Epidermal melanocyte (primary cell): ENCODE results near the gene APH1B.
"Not testable (repeated sequence)": the region's sequence is repeated elsewhere in the genome, so short reads cannot be mapped to it uniquely, and the experiment has no call there.

Source experiments
- DNase-seq: peaks from one replicate; pipeline ENCODE4 v3.0.0; 2011; ENCODE audit warnings: low spot score; ENCODE audit not compliant: insufficient read length

APH1B gene

DNA sequence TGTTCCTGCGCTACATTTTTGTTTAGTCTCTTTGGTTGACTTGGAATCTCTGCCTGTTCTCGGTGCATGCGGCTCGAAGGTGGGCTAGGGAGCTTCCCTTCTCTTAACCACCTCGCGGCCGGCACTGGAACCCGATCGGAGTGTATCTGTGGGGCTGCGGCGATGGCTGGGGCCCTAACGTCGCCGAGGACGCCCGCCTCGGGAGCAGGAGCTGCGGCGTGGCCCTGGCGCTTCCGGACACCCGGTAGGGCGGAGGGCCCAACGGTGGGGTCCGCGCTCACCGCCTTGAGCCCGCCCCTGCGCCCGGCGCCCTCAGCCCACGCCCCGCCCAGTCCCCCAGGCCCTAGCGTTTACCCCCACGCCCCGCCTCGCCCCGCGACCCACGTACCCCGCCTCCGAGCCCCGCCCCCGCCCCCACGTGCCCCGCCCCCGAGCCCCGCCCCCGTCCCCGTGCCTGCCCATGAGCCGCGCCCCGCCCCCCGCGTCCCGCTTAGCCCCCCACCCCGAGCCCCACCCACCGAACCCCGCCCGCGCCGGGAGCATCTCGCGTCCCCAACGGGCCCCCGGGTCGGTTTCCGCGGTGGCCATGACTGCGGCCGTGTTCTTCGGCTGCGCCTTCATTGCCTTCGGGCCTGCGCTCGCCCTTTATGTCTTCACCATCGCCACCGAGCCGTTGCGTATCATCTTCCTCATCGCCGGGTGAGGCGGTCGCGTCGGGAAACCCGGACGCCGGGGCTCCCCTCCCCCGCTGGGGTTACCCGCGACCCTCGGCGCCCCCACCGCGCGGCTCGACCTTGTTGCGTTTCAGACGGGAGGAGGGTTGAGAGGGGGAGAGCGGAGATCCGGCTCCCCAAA lies at the start of gene APH1B:
Gene APH1B (plus strand): TSS at position 568 of the 855 bp plus-strand sequence. CDS start 19 bp downstream, at position 587.
- peak; percentile 53 for DNase-seq

DNA sequence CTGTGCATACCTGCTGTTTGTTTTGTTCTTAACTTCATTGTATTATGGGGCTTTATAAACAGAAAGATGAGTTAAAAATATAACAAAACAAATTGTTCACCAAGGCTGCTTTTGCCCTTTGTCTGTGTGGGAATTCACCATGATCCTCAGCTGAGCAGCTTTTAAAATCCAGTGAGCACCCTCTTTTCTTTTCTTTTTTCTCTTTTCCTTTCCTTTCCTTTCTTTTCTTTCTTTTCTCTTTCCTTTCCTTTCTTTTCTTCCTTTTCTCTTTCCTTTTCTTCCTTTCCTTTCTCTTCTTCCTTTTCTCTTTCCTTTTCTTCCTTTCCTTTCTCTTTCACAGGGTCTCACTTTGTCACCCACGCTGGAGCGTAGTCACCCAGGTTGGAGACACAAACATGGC lies 49.7 kb upstream of the APH1B start:
- no peak for DNase-seq

DNA sequence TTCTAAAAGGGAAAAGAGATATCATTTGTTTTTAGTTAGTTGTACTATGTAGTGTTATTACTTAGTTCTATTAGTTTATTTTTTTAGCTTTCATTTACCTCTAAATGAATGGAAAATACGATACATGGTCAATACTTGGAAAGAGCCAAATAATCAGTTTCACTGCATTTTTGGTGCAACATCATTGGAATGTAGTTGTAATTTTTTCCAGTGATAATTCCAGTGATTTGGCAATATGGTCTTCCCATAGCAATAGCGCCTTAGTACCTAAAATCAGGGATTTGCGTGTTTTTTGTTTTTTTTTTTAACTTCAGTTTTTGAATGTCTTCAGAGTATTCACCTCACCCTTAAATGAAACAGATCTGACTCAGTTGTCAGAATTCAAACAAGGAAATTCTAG lies 46.2 kb upstream of the APH1B start:
- no peak for DNase-seq

DNA sequence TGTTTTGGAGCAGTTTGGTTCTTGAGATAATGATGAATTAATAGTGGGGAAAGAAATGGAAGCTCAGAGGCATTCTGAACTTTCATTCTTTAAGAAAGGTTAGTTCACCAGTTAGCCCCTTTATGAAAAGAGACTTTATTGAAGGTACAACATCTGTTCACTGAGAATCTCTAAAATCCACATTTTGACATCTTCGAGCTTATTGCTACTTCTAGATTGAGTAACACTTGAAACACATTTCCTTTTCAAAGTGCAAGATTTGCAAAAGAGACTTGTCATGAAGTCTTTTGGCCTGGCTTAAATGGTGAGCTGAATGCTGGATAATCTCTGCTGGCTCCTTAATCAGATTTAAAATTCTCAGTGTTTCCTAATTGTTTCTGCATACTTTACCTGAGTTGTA lies 45.7 kb upstream of the APH1B start:
- DNase-seq: no peak

DNA sequence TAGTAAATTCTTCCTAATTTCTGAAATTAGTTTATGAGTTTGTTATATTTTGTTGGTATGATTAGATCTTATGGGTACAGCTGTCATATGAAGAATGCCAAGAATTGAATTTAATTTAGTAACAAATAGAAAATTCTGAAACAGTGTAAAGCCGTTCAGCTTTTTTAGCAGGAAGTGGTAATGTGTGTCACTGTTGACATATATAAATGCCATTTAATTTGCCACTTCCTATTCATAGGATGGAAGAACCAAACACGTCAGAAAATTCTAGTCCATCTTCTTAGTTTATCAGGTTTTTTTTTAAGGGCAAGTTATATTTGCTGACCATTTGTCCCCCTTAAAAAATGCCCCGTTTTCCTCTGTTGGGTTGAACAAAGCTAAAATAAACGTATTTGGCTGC lies 45.0 kb upstream of the APH1B start:
- DNase-seq: no peak

DNA sequence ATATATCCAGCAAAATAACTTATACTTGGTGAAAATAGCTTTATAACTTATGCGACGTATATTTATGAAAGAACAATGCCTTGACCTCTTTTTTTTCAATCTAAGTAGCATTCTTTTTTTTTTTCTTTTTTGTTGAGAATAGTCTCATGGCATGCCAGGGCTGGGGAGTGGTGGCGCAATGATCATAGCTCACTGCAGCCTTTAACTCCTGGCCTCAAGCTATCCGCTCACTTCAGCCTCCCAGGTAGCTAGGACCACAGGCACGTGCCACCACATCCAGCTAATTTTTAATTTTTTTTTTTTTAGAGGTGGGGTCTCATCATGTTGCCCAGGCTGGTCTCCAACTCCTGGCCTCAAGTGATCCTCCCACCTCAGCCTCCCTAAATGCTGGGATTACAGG lies 44.5 kb upstream of the APH1B start:
- DNase-seq: no peak

DNA sequence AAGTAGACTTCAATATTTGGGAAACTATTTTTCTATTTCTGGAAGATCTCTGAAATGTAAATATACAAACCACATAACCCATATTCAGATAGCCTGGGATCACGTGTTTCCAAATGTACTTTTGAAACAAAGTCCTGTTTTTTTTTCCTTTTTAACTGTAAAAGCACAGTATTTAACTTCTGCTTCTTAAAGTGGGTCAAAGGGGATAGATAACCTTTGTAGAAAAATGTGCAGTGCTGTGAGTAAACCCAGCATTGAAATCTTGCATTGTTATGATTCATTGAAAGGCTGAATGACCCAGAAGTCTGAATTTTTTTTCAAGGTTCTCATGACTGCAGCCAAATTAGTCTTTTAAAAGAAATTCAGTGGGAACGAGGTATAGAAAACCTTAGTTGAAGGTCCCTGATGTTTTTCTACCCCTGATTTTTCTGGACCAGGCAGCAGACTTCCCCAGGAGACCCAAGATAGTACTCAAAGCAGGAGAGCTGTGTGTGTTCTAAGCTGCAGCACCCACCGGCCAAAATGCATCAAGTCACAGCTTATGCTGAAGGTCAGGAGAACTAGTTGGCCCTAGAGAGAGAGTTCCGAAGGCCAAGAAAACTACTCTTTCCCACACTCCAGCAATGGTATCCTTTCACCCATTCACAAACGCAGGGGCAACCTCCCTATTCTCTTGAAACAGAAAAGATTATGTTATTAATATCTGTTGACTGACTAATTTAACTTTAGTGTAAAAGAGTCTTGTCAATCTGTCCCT lies 43.6 kb upstream of the APH1B start:
- DNase-seq: no peak

DNA sequence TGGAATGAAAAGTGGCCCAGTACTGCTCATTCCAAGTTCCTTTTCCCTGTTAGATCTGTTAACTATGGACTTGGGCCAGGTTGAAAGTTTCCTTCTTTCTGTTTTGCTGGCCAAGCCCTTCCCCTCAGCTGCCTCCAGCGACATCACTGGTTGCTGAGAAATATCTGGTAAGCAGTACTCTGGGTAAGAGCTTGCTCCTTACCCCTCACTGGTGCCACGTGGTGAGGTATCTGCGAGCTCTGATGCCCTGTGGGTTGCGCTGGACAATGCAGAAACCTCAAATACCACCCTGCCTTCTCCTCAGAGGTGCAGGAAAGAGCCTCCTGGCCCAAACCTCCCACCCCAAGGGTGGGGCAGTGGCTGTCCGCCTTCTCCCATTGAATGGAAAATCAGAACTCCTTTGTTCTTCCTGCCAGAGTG lies 42.9 kb upstream of the APH1B start:
- no peak for DNase-seq

DNA sequence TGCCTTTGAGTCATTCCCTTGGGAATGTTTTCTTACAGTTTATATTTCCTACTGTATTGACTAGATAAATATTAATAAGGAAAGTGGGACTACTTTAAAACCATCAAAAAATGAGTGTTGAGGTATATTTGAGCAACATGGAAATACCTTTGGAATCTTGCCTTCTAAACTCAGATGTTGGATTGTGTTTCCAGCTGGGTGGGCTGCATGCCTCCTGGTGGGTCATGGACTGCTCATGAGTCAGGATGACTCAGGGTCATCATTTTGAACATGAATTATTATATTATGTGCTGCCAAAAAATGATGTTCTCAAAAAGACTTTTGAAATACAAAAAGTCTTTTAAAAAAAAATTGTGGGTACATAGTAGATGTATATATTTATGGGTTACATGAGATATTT lies 41.1 kb upstream of the APH1B start:
- DNase-seq: no peak

DNA sequence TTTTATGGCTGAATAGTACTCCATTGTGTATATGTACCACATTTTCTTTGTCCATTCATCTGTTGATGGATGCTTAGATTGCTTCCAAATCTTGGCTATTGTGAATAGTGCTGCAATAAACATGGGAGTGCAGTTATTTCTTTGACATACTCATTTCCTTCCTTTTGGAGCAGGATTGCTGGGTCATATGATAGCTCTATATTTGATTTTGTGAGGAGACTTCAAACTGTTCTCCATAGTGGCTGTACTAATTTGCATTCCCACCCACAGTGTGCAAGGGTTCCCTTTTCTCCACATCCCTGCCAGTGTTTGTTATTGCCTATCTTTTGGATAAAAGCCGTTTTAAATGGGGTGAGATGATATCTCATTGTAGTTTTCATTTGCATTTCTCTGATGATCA lies 40.3 kb upstream of the APH1B start:
- not testable (repeated sequence) for DNase-seq

DNA sequence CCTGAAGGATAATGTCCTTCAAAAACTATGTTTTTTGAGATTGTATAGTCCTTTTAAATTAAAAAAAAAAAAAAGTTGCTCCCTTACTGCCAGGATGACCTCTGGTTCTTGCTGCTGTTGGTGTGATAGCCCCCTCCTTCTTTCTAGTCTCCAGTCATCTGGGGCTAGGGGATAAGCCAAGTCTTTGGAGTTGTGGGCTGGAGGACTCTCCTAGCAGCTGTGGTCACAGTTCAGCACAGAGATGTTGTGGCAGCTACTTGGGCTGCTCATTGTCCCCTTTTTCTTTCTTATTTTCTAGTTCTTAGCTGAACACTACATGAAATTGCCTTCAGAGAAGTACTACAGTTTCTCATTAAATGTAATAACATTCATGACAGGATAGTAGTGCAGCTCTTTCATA lies 39.2 kb upstream of the APH1B start:
- no peak for DNase-seq

DNA sequence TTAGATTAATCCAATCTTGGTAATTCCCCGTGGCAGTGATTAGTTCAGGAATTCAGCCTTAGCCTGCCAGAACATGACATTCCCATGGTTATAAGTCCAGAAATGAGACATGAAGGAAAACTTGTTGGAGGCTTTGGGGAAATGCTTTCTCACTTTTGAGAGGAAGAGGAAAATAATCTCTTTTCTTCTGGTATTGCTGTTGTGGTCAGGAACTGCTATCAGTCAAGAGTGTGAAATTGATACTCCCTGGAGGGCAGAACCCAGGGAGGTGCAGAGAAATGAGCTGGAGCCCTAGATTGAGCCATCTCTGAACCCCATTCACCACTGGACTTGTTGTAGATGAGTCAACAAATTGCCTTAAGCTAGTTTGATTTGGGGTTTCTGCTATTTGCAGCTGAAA lies 38.6 kb upstream of the APH1B start:
- no peak for DNase-seq

DNA sequence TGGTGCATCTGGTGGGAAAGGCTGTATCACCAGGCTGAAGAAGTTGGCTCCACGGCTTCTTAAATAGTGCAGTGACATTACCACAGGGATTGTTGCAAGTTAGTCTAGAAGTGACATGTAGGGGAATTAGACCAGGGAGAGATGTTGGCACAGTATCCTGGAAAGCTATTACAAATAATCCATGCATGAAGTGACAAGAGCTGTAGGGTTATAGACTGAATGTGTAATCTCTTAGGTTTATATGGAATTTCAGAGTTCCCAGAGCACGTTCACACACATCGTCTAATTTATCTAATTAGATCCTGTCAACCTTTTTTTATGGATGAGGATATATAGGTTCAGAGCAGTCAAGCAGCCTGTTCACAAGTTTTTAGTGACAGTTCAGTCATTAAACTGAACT lies 37.3 kb upstream of the APH1B start:
- no peak for DNase-seq

DNA sequence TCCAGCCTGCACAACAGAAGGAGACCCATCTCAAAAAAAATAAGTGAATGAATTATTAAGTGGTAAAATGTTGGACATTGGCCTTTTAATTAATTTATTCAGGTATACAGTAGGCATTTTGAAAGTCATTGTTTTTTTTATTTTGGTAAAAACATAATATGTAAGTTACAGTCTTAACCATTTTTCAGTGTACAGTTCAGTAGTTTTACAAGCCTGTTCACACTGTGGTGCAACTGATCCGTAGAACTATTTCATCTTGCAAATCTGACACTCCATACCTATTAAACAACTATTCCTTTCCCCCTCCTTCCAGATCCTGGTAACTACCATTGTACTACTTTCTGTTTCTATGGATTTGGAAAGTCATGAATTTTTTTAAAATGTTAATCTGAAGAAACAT lies 36.1 kb upstream of the APH1B start:
- DNase-seq: no peak

DNA sequence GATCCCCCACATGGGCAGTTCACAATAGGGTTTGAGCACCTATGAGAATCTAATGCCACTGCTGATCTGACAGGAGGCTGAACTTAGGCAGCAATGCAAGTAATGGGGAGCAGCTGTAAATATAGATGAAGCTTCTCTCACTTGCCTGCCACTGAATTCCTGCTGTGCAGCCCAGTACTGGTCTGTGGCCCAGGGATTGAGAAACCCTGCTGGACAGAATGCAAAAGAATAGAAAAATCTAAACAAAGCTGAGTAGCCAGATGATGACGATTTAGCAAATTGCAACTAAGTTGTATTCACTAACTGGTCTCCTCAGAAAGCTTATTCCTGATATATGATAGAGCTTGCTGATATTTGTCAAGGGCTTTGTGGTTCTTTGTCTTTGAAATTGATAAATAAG lies 34.3 kb upstream of the APH1B start:
- no peak for DNase-seq

DNA sequence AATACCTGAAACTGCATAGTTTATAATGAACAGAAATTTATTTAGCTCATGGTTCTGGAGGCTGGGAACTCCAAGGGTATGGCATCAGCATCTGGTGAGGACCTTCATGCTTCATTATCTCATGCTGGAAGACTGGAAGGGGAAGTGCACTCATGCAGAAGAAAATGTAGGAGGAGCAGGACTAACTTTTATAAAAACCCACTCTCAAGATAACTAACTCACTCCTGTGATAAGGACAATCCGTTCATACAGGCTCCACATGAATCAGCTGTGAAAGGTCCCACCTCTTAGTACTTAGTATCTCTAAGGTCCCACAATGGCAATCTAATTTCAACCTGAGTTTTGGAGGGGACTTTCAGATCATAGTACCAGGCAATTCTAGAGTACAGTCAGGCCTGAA lies 33.6 kb upstream of the APH1B start:
- DNase-seq: no peak

DNA sequence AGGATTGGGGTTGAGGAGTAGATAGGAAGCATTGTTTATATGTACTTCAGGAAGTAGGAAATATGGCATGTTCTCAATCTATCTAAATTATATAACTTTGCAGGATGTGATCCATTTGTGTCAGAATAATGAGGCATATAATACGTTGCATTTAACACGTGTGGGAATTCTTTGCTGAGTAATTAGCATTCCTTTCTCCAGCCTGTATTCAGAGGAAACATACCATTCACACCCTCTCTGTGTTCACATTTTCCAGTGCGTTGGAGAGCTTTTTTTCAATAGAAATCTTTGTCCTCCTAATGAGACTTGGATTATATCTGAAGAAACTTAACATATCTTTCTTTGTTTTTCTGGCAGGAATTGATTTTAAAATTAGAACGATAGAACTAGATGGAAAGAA lies 33.0 kb upstream of the APH1B start:
- DNase-seq: no peak

DNA sequence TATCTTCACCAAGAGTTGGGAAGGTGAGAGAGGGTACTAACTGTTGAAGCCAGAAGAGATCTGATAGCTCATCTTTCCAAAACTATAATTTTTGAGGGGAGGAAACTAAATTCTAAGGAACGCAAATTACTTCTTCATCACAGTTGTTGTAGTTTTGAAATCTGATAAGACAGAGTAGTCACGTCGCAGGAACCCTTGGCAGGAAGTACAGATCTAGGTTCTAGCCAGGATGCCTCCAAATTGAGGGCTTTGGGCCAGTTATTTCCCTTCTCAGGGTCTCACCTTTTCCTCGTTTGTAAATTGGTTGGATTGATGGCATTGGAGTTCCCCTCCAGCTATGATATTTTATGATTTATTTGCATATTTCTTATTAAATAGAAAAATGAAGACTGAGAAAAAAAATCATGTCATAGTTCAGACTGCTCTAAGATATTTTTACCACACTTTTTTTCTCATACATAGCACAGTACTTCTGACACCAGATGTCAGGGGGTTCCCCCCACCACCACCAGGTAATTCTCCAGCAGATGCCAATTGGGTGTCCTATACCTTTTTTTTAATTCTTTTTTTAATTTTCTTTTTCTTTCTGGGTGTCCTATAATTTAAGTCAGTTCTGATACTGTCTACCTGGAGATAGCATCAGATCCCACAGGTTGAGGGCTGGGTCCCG lies 32.3 kb upstream of the APH1B start:
- no peak for DNase-seq

DNA sequence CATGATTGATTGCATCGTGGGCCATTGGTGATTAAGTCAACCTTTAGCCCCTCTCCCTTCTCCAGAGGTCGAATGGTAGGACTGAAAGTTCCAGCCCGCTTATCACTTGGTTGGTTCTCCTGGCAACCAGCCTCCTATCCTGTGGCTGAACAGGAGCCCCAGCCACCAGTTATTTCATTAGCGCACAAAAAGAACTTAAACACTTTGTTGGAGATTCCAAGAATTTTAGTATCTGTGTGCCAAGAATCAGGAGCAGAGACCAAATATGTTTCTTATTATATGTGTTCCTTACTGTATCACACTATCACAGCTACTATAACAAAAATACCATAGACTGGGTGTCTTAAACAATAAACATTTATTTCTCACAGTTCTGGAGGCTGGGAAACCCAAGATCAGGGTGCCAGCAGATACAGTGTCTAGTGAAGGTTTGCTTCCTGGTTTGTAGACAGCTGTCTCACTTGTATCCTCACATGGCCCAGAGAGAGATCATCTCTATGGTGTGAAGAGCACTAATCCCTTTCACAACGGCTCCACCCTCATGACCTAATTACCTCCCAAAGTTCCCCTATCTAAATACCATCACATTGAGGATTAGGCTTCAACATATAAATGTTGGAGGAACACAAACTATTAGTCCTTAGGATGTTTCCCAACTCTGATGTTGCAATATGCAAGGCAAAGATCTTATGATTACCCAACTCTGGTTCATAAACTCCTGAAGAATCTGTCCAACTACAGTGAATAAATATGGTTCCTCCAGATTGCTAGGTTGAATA lies 30.5 kb upstream of the APH1B start:
- DNase-seq: no peak

DNA sequence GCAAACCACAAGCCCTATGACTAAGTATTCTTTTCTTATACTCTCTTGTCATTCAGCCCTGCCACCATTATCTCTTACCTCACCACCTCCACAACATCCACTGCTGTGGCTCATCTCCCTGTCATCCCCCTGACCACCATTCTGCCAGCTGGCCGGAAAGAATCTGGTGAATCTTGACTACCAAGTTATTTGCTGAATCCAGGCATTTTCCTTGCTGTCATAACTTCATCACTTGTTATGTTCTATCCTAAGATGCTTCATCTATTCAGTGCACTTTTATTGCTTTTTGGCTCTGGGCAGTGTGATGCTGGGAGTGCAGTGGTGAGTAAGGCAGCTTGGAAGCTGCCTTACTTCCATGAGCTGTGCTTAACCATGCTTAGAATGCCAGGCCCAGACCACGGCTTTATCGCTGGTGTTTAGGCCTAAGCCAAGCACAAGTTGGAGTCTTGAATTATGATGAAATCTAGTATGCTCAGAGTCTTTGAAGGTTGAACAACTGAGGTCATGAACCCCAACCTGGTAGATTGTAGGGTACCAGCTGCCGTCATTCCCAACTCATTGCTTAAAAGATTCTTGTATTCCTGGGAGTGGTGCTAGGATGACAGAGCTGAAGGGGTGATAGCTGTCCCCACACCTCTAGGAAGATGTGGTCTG lies 27.0 kb upstream of the APH1B start:
- peak; percentile 27 for DNase-seq

DNA sequence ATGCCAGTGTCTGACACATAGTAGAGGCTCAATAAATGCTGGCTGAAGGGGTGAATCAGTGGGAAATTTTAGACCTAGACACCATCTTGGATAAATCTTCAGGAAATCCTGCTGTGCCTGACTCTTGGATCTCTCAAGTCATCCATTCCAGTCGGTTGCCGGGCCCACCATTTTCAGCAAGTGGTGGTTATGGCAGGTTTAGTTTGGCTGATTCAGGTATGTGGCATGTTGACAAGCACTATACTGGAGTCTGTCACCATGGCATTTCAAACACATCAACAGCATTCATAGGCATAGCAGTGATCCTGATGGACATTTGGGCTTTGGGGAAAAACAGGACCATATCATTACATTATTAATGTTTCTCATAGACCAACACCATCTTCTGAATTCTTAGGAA lies 25.7 kb upstream of the APH1B start:
- no peak for DNase-seq
